ENCODE results near the gene AP4B1. TPM values are rescaled to one million over a fixed set of nuclear protein-coding genes. Genes with fewer than 3 reads are reported as not detected.
"Not testable (repeated sequence)": the region's sequence is repeated elsewhere in the genome, so short reads cannot be mapped to it uniquely, and the experiment has no call there.

Gene AP4B1
- 6.1 and 10.0 TPM in 2 replicates for total RNA-seq

DNA sequence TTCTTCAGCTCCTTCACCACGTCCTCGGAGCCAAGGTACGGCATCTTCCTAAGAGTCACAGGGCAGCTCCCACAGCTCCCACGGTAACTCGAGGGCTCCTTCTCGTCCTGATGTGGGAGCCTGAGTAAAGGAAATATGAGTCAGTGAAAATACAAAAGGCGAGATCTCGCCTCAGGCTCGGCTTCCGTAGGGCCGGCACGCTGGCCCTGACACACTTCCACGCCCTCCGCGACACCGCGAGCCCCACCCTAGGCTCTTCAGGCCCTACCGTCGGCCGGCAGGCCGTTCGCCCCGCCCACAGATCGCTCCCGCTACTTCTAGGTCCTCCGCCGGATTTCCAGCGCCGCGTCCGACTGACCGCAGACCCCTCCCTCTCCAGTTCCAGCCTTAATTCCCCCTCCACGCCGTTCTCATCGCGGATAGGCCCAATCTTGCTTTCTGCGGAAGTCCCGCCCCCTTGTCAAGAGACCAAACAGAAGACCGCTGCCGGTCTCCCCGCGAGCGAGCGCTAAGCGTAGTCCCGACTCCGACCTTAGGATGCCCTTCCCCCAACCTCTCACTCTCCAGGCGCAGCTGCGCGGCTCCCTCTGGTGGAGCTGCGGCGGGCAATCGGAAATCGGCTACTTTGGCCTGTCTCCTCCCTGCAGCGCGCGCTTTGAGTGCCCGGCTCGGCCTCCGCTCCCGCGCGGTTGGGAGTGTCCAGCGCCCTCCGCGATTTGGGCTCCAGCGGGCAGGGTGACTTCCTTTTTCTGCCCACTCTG lies at the start of gene AP4B1, which contains the start of gene DCLRE1B:
AP4B1 (minus strand) TSS at position 126 of the 761 bp plus-strand sequence; CDS start at position 44, 82 bp downstream.
DCLRE1B (plus strand) TSS at position 653 of the 761 bp plus-strand sequence. CDS start 261 bp downstream, outside the sequence.
- TF ChIP-seq, protein P1, sequence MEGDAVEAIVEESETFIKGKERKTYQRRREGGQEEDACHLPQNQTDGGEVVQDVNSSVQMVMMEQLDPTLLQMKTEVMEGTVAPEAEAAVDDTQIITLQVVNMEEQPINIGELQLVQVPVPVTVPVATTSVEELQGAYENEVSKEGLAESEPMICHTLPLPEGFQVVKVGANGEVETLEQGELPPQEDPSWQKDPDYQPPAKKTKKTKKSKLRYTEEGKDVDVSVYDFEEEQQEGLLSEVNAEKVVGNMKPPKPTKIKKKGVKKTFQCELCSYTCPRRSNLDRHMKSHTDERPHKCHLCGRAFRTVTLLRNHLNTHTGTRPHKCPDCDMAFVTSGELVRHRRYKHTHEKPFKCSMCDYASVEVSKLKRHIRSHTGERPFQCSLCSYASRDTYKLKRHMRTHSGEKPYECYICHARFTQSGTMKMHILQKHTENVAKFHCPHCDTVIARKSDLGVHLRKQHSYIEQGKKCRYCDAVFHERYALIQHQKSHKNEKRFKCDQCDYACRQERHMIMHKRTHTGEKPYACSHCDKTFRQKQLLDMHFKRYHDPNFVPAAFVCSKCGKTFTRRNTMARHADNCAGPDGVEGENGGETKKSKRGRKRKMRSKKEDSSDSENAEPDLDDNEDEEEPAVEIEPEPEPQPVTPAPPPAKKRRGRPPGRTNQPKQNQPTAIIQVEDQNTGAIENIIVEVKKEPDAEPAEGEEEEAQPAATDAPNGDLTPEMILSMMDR (IDR thresholded peaks at IDR 0.05; ENCODE audit: insufficient read depth, low read length, severe bottlenecking), result peak; percentile 89
- DNase-seq (ENCODE audit: low read depth) (peak; percentile 98), FAIRE-seq (no peak)
- H3K4me3 ChIP-seq (ENCODE audit: low read depth, low read length), result peak within 1 kb of the TSS; percentile 93
- no peaks in the 10 kb centered on the region for H3K27me3 ChIP-seq (ENCODE audit: control insufficient read depth, insufficient read depth, low read length)
- H3K36me3 ChIP-seq (ENCODE audit: control insufficient read depth, insufficient read depth, low read length), result peaks cover 3% of the 10 kb centered on the region

DNA sequence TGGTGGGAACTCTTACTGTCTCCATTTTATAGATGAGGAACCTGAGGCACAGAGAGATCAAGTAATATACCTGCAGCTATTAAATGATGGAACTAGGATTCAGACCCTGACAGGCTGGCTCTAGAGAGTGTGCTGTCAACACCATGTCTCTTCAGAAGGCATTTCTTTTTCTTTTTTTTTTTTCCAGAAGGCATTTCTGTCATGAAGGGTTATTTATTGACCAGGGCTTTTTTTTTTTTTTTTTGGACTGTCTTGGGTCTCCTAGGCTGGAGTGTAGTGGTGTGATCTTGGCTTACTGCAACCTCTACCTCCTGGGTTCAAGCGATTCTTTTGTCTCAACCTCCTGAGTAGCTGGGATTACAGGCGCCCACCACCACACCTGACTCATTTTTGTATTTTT lies 47.1 kb upstream of the AP4B1 start:
- TF ChIP-seq, protein P1 (IDR thresholded peaks at IDR 0.05; ENCODE audit: insufficient read depth, low read length, severe bottlenecking), result no peak
- no peak for DNase-seq (ENCODE audit: low read depth)
- Histone ChIP-seq H3K36me3 (ENCODE audit: control insufficient read depth, insufficient read depth, low read length) (peaks cover 2% of the 10 kb centered on the region), H3K4me3 (ENCODE audit: low read depth, low read length) (no peak overlapping the region), H3K27me3 (ENCODE audit: control insufficient read depth, insufficient read depth, low read length) (no peaks in the 10 kb centered on the region)
- FAIRE-seq, result no peak

DNA sequence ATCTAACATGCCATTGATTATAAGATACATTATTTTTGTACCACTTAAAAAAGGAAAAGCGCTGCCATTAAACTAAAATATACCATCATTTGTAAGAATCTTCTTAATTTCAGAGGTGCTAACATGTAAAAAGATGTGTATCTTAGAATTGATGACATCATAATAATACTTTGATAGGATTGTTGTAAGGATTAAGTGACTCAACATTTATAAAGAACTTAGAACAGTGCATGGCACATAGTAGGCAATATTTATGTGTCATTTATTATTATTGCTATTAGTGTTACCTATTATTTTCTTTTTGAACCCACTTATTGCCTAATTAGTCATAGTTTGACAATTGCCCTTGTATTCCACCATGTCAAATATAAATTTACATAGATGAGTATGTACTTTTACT lies 46.3 kb upstream of the AP4B1 start:
- FAIRE-seq (no peak), DNase-seq (ENCODE audit: low read depth) (no peak)
- no peak overlapping the region for H3K4me3 ChIP-seq (ENCODE audit: low read depth, low read length)
- no peaks in the 10 kb centered on the region for H3K36me3 ChIP-seq (ENCODE audit: control insufficient read depth, insufficient read depth, low read length)
- H3K27me3 ChIP-seq (ENCODE audit: control insufficient read depth, insufficient read depth, low read length), result no peaks in the 10 kb centered on the region
- TF ChIP-seq, protein P1 (IDR thresholded peaks at IDR 0.05; ENCODE audit: insufficient read depth, low read length, severe bottlenecking), result no peak

DNA sequence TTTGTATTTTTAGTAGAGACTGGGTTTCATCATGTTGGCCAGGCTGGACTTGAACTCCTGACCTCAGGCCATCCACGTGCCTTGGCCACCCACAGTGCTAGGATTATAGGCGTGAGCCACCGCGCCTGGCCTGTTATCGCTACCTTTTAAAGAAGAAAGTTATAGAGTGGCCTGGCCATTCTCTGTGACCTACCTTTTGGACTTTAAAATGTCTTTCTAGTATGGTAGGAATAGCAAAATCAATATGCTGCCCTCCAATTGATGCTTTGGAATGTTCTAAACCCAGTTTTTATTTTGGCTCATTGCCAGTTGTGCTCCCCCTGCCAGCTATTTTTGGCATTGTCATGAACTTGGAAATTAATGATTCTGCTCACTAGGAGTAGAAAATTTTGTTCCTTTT lies 44.4 kb upstream of the AP4B1 start:
- Histone ChIP-seq H3K4me3 (ENCODE audit: low read depth, low read length) (no peak overlapping the region), H3K36me3 (ENCODE audit: control insufficient read depth, insufficient read depth, low read length) (no peaks in the 10 kb centered on the region), H3K27me3 (ENCODE audit: control insufficient read depth, insufficient read depth, low read length) (no peaks in the 10 kb centered on the region)
- DNase-seq (ENCODE audit: low read depth) (no peak), FAIRE-seq (no peak)
- TF ChIP-seq, protein P1 (IDR thresholded peaks at IDR 0.05; ENCODE audit: insufficient read depth, low read length, severe bottlenecking), result no peak

DNA sequence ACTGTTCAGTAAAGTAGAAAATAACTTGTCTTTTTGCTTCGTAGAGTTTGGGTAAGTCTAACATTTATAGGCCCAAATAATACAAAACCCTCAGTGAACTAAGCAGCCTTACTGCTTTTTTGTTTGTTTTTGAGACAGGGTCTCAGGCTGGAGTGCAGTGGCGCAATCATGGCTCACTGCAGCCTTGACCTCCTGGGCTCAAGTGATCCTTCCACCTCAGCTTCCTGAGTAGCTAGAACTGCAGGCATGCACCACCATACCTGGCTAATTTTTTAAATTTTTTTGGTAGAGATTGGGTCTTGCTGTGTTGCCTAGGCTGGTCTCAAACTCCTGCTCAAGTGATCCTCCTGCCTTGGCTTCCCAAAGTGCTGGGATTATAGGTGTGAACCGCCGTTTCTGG lies 43.6 kb upstream of the AP4B1 start:
- H3K27me3 ChIP-seq (ENCODE audit: control insufficient read depth, insufficient read depth, low read length); DNase-seq (ENCODE audit: low read depth); FAIRE-seq; H3K36me3 ChIP-seq (ENCODE audit: control insufficient read depth, insufficient read depth, low read length); H3K4me3 ChIP-seq (ENCODE audit: low read depth, low read length): not testable (repeated sequence)

DNA sequence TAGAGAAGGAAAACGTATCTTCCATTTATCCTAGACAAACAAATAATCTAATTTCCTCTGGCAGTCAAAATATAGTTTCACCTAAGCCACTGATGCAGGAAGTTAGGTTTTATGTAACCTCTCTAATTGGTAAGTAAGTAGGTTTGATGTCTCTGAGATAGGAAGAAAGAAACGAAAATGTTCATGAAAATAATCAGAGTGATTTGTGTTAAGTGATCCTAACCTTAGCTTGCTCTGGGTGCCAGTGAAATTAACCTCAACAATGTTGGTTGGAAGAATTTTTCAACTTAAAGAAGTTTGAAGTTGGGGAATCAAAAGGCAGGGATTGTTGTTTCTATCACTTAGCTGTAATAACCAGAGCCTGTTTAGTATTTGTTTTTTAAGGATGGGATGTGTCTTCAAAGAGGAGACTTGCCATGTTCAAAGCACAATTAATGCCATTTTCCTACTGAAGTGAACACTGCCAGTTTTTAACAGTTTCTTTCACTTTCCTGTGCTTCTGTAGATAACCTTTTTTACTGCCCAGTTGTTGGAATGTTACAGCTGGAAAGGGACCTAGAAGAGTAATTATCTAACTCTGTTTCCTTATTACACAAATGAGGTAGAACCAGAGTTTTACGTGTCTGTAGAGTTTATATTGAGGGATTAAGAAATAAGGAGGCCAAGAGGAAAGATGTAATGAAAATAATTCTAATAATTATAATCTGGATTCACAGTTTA lies 42.9 kb upstream of the AP4B1 start:
- Histone ChIP-seq H3K27me3 (ENCODE audit: control insufficient read depth, insufficient read depth, low read length) (no peaks in the 10 kb centered on the region), H3K4me3 (ENCODE audit: low read depth, low read length) (no peak overlapping the region), H3K36me3 (ENCODE audit: control insufficient read depth, insufficient read depth, low read length) (no peaks in the 10 kb centered on the region)
- DNase-seq (ENCODE audit: low read depth) (no peak), FAIRE-seq (no peak)
- TF ChIP-seq, protein P1 (IDR thresholded peaks at IDR 0.05; ENCODE audit: insufficient read depth, low read length, severe bottlenecking), result no peak
